Measurements from ENCODE around the gene AKT1S1. TPM values are rescaled to one million over a fixed set of nuclear protein-coding genes. Genes with fewer than 3 reads are reported as not detected.

The AKT1S1 gene
- total RNA-seq, 1 donor from 2014 or later: 29.4 TPM

GRCh38 chr19:49874503-49875157 lies 2.5 kb downstream of the AKT1S1 start:
- Histone ChIP-seq H3K27me3 (no peaks in the 10 kb centered on the region), H3K36me3 (peaks cover 10% of the 10 kb centered on the region), H3K4me3 (no peak overlapping the region), H3K27ac (no peak overlapping the region), H3K4me1 (peaks cover 32% of the 10 kb centered on the region), H3K9me3 (no peaks in the 10 kb centered on the region)
- intact Hi-C loops (cut with DNase I): no loop called here
- TF ChIP-seq CTCF (IDR thresholded peaks at IDR 0.05): no peak
- ATAC-seq (no peak), DNase-seq (no peak)

DNA sequence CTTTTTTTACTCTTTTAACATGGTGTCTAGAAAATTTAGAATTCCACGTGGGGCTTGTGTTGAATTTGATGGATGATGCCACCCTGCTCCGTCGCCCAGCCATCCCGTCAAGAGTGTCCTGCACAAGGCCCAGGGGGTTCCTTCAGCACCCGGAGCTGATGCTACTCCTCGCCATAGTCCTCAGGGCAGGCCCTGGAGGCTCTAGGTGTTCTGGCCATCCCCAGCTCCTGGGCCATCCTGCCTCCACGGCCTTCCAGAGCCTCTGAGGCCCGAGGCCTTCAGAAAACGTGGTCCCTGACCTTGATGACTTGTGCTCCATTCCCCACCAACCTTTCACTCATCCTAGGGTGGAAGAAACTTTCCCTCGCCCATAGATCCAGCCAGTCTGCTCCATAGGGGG lies 3.3 kb downstream of the AKT1S1 start:
- no peak overlapping the region for H3K27ac ChIP-seq
- no peak for TF ChIP-seq CTCF (IDR thresholded peaks at IDR 0.05)
- H3K27me3 ChIP-seq: no peaks in the 10 kb centered on the region
- DNase-seq: no peak
- H3K4me3 ChIP-seq: no peak overlapping the region
- intact Hi-C loops (cut with DNase I): no loop called here
- peaks cover 28% of the 10 kb centered on the region for H3K4me1 ChIP-seq
- no peaks in the 10 kb centered on the region for H3K9me3 ChIP-seq
- peaks cover 2% of the 10 kb centered on the region for H3K36me3 ChIP-seq
- no peak for ATAC-seq

- TF ChIP-seq CTCF (IDR thresholded peaks at IDR 0.05): no peak
- ATAC-seq (no peak), DNase-seq (no peak)
- Histone ChIP-seq H3K9me3 (no peaks in the 10 kb centered on the region), H3K27me3 (no peaks in the 10 kb centered on the region), H3K4me1 (peaks cover 28% of the 10 kb centered on the region), H3K36me3 (no peaks in the 10 kb centered on the region), H3K4me3 (no peak overlapping the region), H3K27ac (no peak overlapping the region)
- intact Hi-C loops (cut with DNase I): no loop called here
These were observed 4.0 kb downstream of the AKT1S1 start for GRCh38 chr19:49873129-49873521.

- DNase-seq: no peak
- intact Hi-C loops (cut with DNase I): no loop called here
- Histone ChIP-seq H3K36me3 (no peaks in the 10 kb centered on the region), H3K9me3 (no peaks in the 10 kb centered on the region), H3K27me3 (no peaks in the 10 kb centered on the region), H3K27ac (no peak overlapping the region), H3K4me1 (peaks cover 31% of the 10 kb centered on the region), H3K4me3 (no peak overlapping the region)
- TF ChIP-seq CTCF (IDR thresholded peaks at IDR 0.05): no peak
- ATAC-seq: no peak
These were observed 4.7 kb downstream of the AKT1S1 start for GRCh38 chr19:49872245-49873128.

DNA sequence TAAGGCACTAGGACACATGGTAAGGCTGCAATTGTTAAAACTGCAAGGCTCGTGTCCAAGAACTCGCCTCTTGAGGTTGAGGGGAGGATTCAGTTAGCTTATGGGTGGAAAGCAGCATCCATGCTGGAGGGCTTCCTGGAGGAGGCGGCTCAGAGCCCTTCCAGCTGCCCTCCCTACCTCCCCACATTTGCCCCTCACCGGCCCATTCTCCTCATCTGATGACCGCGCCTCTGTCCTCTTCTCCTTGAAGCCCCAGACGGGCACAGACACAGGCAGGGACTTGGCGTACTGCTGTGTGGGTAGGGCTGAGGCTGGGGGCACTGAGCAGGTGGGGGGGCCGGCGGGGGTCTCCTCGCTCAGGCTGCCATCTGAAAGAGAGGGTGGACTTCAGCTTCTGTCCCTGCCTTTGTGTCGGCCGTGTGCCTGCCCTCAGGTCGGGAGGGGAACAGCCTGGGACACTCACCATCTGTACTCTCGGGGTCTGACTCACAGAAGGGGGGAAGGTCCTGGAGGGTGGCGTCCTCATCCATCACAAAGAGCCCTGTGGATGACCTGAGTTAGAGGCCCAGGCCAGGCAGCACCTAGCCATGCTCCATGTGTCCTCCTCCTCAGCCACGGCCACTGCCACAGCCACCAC lies 5.7 kb downstream of the AKT1S1 start:
- no peaks in the 10 kb centered on the region for H3K36me3 ChIP-seq
- TF ChIP-seq CTCF (IDR thresholded peaks at IDR 0.05): no peak
- DNase-seq: no peak
- intact Hi-C loops (cut with DNase I): no loop called here
- H3K27ac ChIP-seq: no peak overlapping the region
- H3K4me1 ChIP-seq: peaks cover 34% of the 10 kb centered on the region
- H3K27me3 ChIP-seq: no peaks in the 10 kb centered on the region
- ATAC-seq: no peak
- no peaks in the 10 kb centered on the region for H3K9me3 ChIP-seq
- H3K4me3 ChIP-seq: no peak overlapping the region
